H1 (cell line): ENCODE measurements around the gene DIPK1B. TPM values are rescaled to one million over a fixed set of nuclear protein-coding genes. Genes with fewer than 3 reads are reported as not detected.

Experiments used
- CTCF ChIA-PET: fragments of 300-600 bp; sonication (Branson Sonifier 250); formaldehyde crosslinking; loops from one replicate; lab custom pipeline; 2021; ENCODE audit not compliant: partially characterized antibody; lab: Charles Lee
- POLR2A ChIA-PET: fragments of 300-600 bp; sonication (Branson Sonifier 250); formaldehyde crosslinking; loops from one replicate; lab custom pipeline; 2021; ENCODE audit warnings: inconsistent platforms; ENCODE audit not compliant: partially characterized antibody; lab: Charles Lee
- DNase-seq, 2 experiments: peaks; one replicate each; pipeline versions ENCODE4 v3.0.0 to v3.0.0-alpha.2; 2010 to 2022; ENCODE audit warnings: low spot score in 2 of 2, low read depth in 1 of 2, mixed read lengths in 1 of 2
- FAIRE-seq: peaks from 2 replicates; lab custom pipeline; 2011; peaks lifted over from hg19 to GRCh38; lab: Jason Lieb, UNC
- H2AFZ ChIP-seq: 2 replicates; pipeline ENCODE4 v1.8.1; 2012; ENCODE audit warnings: low read length, inconsistent platforms
- H2AK5ac ChIP-seq: 2 replicates; pipeline ENCODE4 v1.6.1; 2013; ENCODE audit warnings: low read depth, low read length
- H2BK120ac ChIP-seq: replicated peaks from 2 replicates; pipeline ENCODE3; 2013; ENCODE audit warnings: low read depth, low read length, inconsistent platforms
- H2BK12ac ChIP-seq: 2 replicates; pipeline ENCODE4 v1.6.1; 2013; ENCODE audit warnings: low read depth, low read length
- H2BK15ac ChIP-seq: 2 replicates; pipeline ENCODE4 v1.6.1; 2013; ENCODE audit warnings: low read length
- H2BK20ac ChIP-seq: 2 replicates; pipeline ENCODE4 v1.6.1; 2013; ENCODE audit warnings: low read length
- H2BK5ac ChIP-seq: 2 replicates; pipeline ENCODE4 v1.6.1; 2013; ENCODE audit warnings: low read depth, low read length
- H3K14ac ChIP-seq: 2 replicates; pipeline ENCODE4 v1.6.1; 2013; ENCODE audit warnings: inconsistent platforms; ENCODE audit not compliant: insufficient read length
- H3K18ac ChIP-seq: 2 replicates; pipeline ENCODE4 v1.6.1; 2013; ENCODE audit warnings: low read length; ENCODE audit errors: extremely low read depth
- H3K23ac ChIP-seq: 2 replicates; pipeline ENCODE4 v1.6.1; 2013; ENCODE audit warnings: inconsistent platforms; ENCODE audit not compliant: insufficient read length
- H3K23me2 ChIP-seq: 2 replicates; pipeline ENCODE4 v1.6.1; 2013; ENCODE audit warnings: low read depth, low read length
- H3K27ac ChIP-seq: 2 replicates; pipeline ENCODE4 v1.6.1; 2011; ENCODE audit warnings: low read depth, low read length, inconsistent platforms
- H3K27me3 ChIP-seq, 4 experiments: replicated peaks in 1 of 4; 1 replicate in 1 of 4; 2 replicates in 3 of 4; pipeline versions ENCODE4 v1.6.1 to v1.8.1; 2011 to 2013; ENCODE audit warnings: low read length in 3 of 4, mild to moderate bottlenecking in 3 of 4, inconsistent platforms in 2 of 4, mixed read lengths in 2 of 4, moderate library complexity in 1 of 4; ENCODE audit not compliant: control insufficient read depth in 3 of 4, insufficient read depth in 3 of 4; ENCODE audit errors: extremely low read depth in 1 of 4
- H3K36me3 ChIP-seq, 4 experiments: 2 replicates each; pipeline versions ENCODE4 v1.6.1 to v1.8.1; 2011 to 2013; ENCODE audit warnings: mild to moderate bottlenecking in 4 of 4, low read length in 3 of 4, moderate library complexity in 2 of 4, control low read depth in 1 of 4, inconsistent platforms in 1 of 4; ENCODE audit not compliant: insufficient read depth in 4 of 4, control insufficient read depth in 2 of 4
- H3K4ac ChIP-seq: replicated peaks from 2 replicates; pipeline ENCODE3; 2013; ENCODE audit warnings: low read length, low read depth, mixed read lengths, inconsistent platforms; ENCODE audit not compliant: insufficient read length
- H3K4me1 ChIP-seq, 4 experiments: replicated peaks in 1 of 4; 1 replicate in 1 of 4; 2 replicates in 3 of 4; pipeline versions ENCODE4 v1.6.1 to v1.8.1; 2011 to 2013; ENCODE audit warnings: low read length in 3 of 4, inconsistent platforms in 2 of 4, mixed read lengths in 1 of 4; ENCODE audit not compliant: insufficient read depth in 4 of 4, control insufficient read depth in 3 of 4
- H3K4me2 ChIP-seq, 2 experiments: 2 replicates each; pipeline versions ENCODE4 v1.6.1 to v1.8.1; 2011 to 2013; ENCODE audit warnings: low read depth in 2 of 2, low read length in 2 of 2, control low read depth in 1 of 2, inconsistent platforms in 1 of 2, mild to moderate bottlenecking in 1 of 2; ENCODE audit not compliant: insufficient read depth in 1 of 2
- H3K4me3 ChIP-seq, 4 experiments: fragments of 200-600, 300-600 bp in 1 of 4; sonication (generic), shearing (Covaris generic), sonication (Bioruptor Twin) in 1 of 4; 2 replicates each; pipeline versions ENCODE4 v1.5.1 to v1.8.1; 2011 to 2016; ENCODE audit warnings: low read length in 4 of 4, low read depth in 3 of 4, control low read depth in 2 of 4, inconsistent platforms in 2 of 4, mild to moderate bottlenecking in 2 of 4, mixed read lengths in 1 of 4, moderate library complexity in 1 of 4; ENCODE audit not compliant: insufficient read depth in 2 of 4; ENCODE audit errors: extremely low read depth in 1 of 4
- H3K56ac ChIP-seq: replicated peaks from 2 replicates; pipeline ENCODE3; 2013; ENCODE audit warnings: low read depth, mild to moderate bottlenecking, mixed read lengths, low read length, inconsistent platforms; ENCODE audit not compliant: insufficient read length
- H3K79me1 ChIP-seq: 2 replicates; pipeline ENCODE4 v1.6.1; 2013; ENCODE audit warnings: low read depth, low read length, control low read depth
- H3K79me2 ChIP-seq, 2 experiments: 2 replicates each; pipeline versions ENCODE4 v1.6.1 to v1.8.1; 2012 to 2013; ENCODE audit warnings: low read length in 2 of 2, mild to moderate bottlenecking in 2 of 2, inconsistent platforms in 1 of 2; ENCODE audit not compliant: insufficient read depth in 2 of 2, control insufficient read depth in 1 of 2
- H3K9ac ChIP-seq, 4 experiments: replicated peaks in 1 of 4; 1 replicate in 1 of 4; 2 replicates in 3 of 4; pipeline versions ENCODE4 v1.6.1 to v1.8.1; 2011 to 2013; ENCODE audit warnings: low read depth in 3 of 4, low read length in 3 of 4, control low read depth in 2 of 4, mild to moderate bottlenecking in 2 of 4, moderate library complexity in 2 of 4, inconsistent platforms in 1 of 4; ENCODE audit errors: extremely low read depth in 1 of 4
- H3K9me3 ChIP-seq, 2 experiments: 2 replicates each; pipeline versions ENCODE4 v1.6.1 to v1.8.1; 2012 to 2013; ENCODE audit warnings: mild to moderate bottlenecking in 2 of 2, moderate library complexity in 2 of 2, control low read depth in 1 of 2, inconsistent platforms in 1 of 2, low read depth in 1 of 2, low read length in 1 of 2, mixed read lengths in 1 of 2; ENCODE audit not compliant: insufficient read depth in 2 of 2
- H4K20me1 ChIP-seq, 2 experiments: replicated peaks in 1 of 2; 2 replicates each; pipeline versions ENCODE3 to v1.8.1; 2011 to 2013; ENCODE audit warnings: inconsistent platforms in 2 of 2, low read length in 2 of 2, mild to moderate bottlenecking in 1 of 2; ENCODE audit not compliant: insufficient read depth in 2 of 2, control insufficient read depth in 1 of 2
- H4K5ac ChIP-seq: 2 replicates; pipeline ENCODE4 v1.6.1; 2013; ENCODE audit warnings: low read length, low read depth, mixed read lengths, inconsistent platforms; ENCODE audit not compliant: insufficient read length
- H4K8ac ChIP-seq: 2 replicates; pipeline ENCODE4 v1.8.0; 2013; ENCODE audit warnings: mild to moderate bottlenecking, moderate library complexity, low read length, inconsistent platforms; ENCODE audit not compliant: insufficient read depth; ENCODE audit errors: extremely low read depth
- H4K91ac ChIP-seq: replicated peaks from 2 replicates; pipeline ENCODE3; 2013; ENCODE audit warnings: low read length, mixed read lengths, inconsistent platforms; ENCODE audit not compliant: insufficient read length
- CHD2 ChIP-seq: IDR thresholded peaks from 2 replicates; pipeline ENCODE4 v1.6.1; 2012; ENCODE audit warnings: low read length, improper control_type of control experiment
- CTBP2 ChIP-seq: IDR thresholded peaks from 2 replicates; pipeline ENCODE4 v1.7.0; 2011; ENCODE audit warnings: borderline replicate concordance, mild to moderate bottlenecking, moderate library complexity, mixed read lengths, low read length; ENCODE audit not compliant: insufficient read depth, insufficient read length
- EGR1 ChIP-seq: IDR thresholded peaks from 2 replicates; pipeline ENCODE4 v1.6.1; 2011; ENCODE audit warnings: low read depth, low read length, borderline replicate concordance
- MAFK ChIP-seq: IDR thresholded peaks from 2 replicates; pipeline ENCODE4 v1.6.1; 2012; ENCODE audit warnings: low read depth, mild to moderate bottlenecking, improper control_type of control experiment, low read length
- POLR2A ChIP-seq, 2 experiments: IDR thresholded peaks; 1 replicate in 1 of 2; 2 replicates in 1 of 2; pipeline ENCODE4 v1.6.1; 2011; ENCODE audit warnings: low read depth in 2 of 2, low read length in 2 of 2, mild to moderate bottlenecking in 2 of 2; ENCODE audit errors: control extremely low read depth in 1 of 2
- RAD21 ChIP-seq, 2 experiments: IDR thresholded peaks in 1 of 2; conservative IDR thresholded peaks in 1 of 2; 2 replicates each; pipeline ENCODE4 v1.6.1; 2011; ENCODE audit warnings: low read depth in 2 of 2, low read length in 2 of 2, improper control_type of control experiment in 1 of 2, inconsistent platforms in 1 of 2, mild to moderate bottlenecking in 1 of 2, moderate library complexity in 1 of 2
- SIX5 ChIP-seq: IDR thresholded peaks from 2 replicates; pipeline ENCODE4 v1.6.1; 2011; ENCODE audit warnings: mild to moderate bottlenecking, low read depth, low read length
- WGBS, 2 experiments: shearing (Covaris generic) in 1 of 2; methylation state at CpG; one replicate each; pipeline versions ENCODE4 v1.1.6 to v1.1.7; 2013 to 2015; ENCODE audit warnings: low lambda C conversion rate in 2 of 2, mixed read lengths in 2 of 2, inconsistent platforms in 1 of 2, low coverage in 1 of 2, missing lambda C conversion rate in 1 of 2; ENCODE audit not compliant: insufficient replicate concordance in 2 of 2, insufficient coverage in 1 of 2, insufficient read length in 1 of 2; ENCODE audit errors: extremely low coverage in 1 of 2, missing lambda C conversion rate in 1 of 2; 5-methylcytosine and 5-hydroxymethylcytosine counted together
- polyA plus RNA-seq, 7 experiments: library from polyadenylated mRNA; depleted of rRNA in 3 of 7; stranded (reverse) in 5 of 7; unstranded in 2 of 7; fragments of >200 nt in 5 of 7; fragments of 200-250 nt in 2 of 7; gene quantifications; 1 replicate in 5 of 7; 2 replicates in 1 of 7; 4 replicates in 1 of 7; pipeline versions ENCODE4 v1.2.1 to v1.2.3, GENCODE V29; 2011 to 2013; ENCODE audit warnings: missing spikeins in 2 of 7, mixed read lengths in 2 of 7
- total RNA-seq: library from RNA; stranded (reverse); fragmentation: NEBNext Ultra II Directional; extraction: Animal tissue kit (Norgen Biotek cat#: 25700); gene quantifications from 2 replicates; pipeline ENCODE4 v1.2.1, GENCODE V29; 2021

DIPK1B gene
- total and polyA plus RNA-seq, 2 of the 8 experiments (the other 6 are each of a cell fraction or from before 2014, with no cell fraction given) = 32.3 to 64.8 TPM

DNA sequence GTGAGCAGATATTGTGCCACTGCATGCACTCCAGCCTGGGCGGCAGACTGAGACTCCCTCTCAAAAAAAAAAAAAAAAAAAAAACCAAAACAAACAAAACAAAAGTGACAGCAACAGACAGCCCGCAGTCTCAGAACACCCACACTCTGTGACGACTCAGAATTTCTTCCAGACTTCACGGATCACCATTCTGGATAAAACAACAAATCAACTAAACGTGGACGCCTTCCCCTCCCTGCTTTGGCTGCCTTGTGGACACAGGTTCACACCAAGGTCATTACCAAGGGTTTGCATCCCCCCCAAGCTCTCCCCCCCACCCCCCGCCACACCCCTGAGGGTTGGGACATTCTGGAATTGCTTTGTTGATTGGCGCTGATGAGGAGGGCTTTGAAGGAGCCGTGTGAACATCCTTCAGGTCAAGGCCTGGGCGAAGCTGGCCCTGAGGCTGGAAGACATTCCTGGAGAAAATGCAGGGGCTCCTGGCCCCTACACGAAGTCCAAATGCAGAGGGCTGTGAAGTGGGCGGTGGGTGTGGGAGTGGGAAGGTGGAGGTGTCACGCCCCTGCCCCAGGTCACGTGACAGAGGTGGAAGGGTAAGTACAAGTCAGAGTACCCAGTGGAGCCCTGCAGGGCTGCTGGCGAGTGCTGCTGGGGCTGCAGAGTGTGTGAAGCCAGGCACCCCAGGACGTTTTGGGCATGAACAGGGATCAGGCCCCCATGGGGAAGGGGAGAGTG, 20.2 kb downstream of the DIPK1B start:
- Histone ChIP-seq H3K36me3 (no peaks in the 10 kb centered on the region), H4K91ac (no peak overlapping the region), H3K4me1 (peaks cover 0 to 3% (median 0%) of the 10 kb centered on the region in 4 experiments; a peak in 5 of 7 replicates), H3K27ac (no peak overlapping the region), H4K5ac (no peak overlapping the region), H3K27me3 (peaks cover 0 to 9% (median 5%) of the 10 kb centered on the region in 4 experiments; a peak in 5 of 7 replicates), H3K23ac (no peak overlapping the region), H3K4me3 (no peak overlapping the region), H3K23me2 (peaks cover 6% of the 10 kb centered on the region; the same call in 1 of the 2 replicates), H3K56ac (no peak overlapping the region), H3K18ac (no peak overlapping the region), H3K9ac (no peak overlapping the region), H3K4me2 (no peak overlapping the region), H4K20me1 (peaks cover 0 to 3% of the 10 kb centered on the region in 2 experiments), H2BK5ac (no peak overlapping the region), H2AK5ac (no peak overlapping the region), H3K4ac (no peak overlapping the region), H2BK12ac (no peak overlapping the region), H2BK20ac (no peak overlapping the region), H3K79me2 (peaks cover 3 to 13% of the 10 kb centered on the region in 2 experiments), H4K8ac (no peak overlapping the region), H2BK120ac (no peak overlapping the region), H2AFZ (no peak overlapping the region), H2BK15ac (no peak overlapping the region), H3K9me3 (no peaks in the 10 kb centered on the region), H3K79me1 (peaks cover 5% of the 10 kb centered on the region; the same call in 1 of the 2 replicates), H3K14ac (no peak overlapping the region)
- DNase-seq (no peak), FAIRE-seq (no peak)
- no peak for TF ChIP-seq POLR2A (IDR thresholded peaks at IDR 0.05; ENCODE audit: control extremely low read depth in 1 of 2, low read depth in 2 of 2, low read length in 2 of 2)
- no peak for TF ChIP-seq CHD2
- no peak for TF ChIP-seq EGR1
- TF ChIP-seq MAFK = no peak
- no peak for TF ChIP-seq CTBP2
- no peak for TF ChIP-seq SIX5
- TF ChIP-seq RAD21 (IDR thresholded peaks at IDR 0.05 in 1 of 2, conservative IDR thresholded peaks at IDR 0.05 in 1 of 2; ENCODE audit: low read depth in 2 of 2, low read length in 2 of 2) = no peak
- POLR2A ChIA-PET = interaction anchor here (1.2 to 14.1 kb wide), 4 partner anchors 9 to 25 kb away, joined by 4 to 223 read pairs (median 72); partner anchors contain the start of genes DIPK1B, LCN10, LCN6 and LCN8
- CTCF ChIA-PET = interaction anchor here (1.0 kb wide), 1 partner anchor 25 kb away, joined by 6 read pairs; the partner anchor contains the start of gene LCN8
- 71% methylated on average over 13 of the region's 16 CpGs; no CpG with 5 or more reads in 1 of the 2 experiments for WGBS, 2 experiments
